ENCODE measurements around the gene S100A13.

The S100A13 gene

DNA sequence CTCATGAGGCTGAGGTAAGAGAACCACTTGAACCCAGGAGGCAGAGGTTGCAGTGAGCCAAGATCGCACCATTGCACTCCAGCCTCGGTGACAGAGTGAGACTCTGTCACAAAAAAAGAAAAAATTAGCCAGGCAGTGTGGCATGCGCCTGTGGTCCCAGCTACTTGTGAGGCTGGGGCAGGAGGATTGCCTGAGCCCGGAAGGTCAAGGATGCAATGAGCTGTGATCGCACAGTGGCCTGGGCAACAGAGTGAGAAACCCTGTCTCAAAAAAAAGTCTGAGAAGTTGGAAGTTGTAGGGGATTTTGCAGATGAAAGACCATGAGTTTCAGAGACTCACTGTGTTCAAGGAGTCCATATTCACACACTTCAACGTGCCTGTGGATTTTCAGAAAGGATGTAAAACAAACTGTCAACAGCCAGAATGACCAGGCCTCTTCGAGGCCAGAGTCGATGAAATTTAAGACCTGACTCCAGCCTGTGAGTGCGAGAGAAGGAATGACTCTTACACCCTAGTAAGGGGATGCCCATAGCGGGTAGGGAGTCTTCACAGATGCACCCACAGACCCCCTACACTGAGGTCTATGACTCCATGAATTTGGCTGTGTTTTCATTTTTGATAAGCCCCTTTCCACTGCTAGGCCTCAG, 2.2 kb downstream of the S100A13 start:
- DNase-seq: no peak

- peak; percentile 82 for DNase-seq
Measured at GRCh38 chr1:153623101-153623500, 4.2 kb downstream of the S100A13 start.

- DNase-seq: no peak
Measured at GRCh38 chr1:153619171-153619570, 8.1 kb downstream of the S100A13 start.

- peak; percentile 78 for DNase-seq
Measured at GRCh38 chr1:153617663-153618062, 9.6 kb downstream of the S100A13 start.

DNA sequence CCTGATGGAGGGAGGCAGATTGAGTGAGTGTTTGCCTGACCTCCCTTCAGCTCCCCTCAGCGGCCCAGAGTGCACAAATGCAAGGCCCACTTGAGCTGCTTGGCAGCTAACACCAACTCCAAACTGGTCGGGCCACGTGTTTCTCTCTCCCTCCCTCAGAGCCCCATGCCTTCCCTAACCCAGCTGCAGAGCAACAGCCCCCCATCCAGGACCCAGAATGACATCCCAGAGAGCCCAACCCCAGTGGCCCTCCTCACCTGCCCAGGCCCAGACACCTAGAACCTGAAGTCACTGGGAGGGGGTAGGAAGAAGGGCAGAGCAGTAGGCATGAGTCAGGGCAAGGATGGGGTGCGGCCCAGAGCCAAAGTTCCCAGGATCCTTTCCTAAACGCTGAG, 10.4 kb downstream of the S100A13 start:
- no peak for DNase-seq

- peak; percentile 44 for DNase-seq
Measured at GRCh38 chr1:153616144-153616916, 11.0 kb downstream of the S100A13 start, which contains the start of gene S100A14. Gene S100A14 (minus strand): TSS chr1:153616325. CDS start chr1:153615858, 467 bp downstream.

DNA sequence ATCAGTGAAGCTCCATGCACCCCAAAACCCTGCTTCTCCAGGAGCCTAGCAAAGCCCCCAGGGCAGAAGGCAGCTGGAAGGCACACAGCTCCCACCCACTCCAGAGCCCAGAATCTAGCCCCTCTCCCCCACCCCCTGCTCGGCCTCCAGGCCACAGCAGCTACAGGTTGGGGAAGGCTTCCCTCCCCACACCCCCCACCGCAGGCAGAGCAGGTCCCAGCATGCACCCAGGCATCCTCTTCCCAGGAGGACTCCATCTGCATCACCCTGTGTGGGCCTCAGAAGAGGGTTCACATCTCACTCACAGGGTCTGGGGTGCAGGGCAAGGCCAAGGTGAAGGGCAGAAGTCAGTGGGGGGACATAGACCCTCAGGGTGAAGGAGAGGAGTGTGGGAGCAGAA, 11.9 kb downstream of the S100A13 start:
- DNase-seq: no peak

GRCh38 chr1:153614906-153615305, 12.4 kb downstream of the S100A13 start:
- DNase-seq: no peak

DNA sequence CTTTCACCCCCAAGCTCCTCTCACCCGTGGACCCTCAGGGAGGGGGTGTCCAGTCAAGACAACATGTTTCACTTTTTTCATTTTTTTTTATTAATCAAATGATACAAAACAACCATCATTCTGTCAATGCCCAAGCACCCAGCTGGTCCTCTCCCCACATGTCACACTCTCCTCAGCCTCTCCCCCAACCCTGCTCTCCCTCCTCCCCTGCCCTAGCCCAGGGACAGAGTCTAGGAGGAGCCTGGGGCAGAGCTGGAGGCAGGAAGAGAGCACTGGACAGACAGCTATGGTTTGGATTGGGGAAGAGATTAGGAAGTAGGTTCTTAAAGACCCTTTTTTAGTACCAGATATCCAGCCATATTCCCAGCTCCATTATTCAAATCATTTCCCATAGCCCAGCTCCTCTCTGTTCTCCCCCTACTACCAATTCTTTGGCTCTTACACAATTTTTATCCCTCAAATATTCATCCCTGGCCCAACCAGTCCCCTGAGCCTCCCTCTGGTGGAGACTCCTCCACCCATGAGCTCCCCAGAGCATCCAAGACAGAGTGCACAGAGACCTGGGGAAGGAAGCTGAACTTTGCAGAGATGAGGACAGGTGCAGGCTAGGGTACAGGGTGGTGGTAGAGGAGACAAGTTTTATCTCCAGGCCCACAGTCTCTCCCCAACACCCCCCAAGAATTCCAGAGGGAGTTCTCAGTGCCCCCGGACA, 13.0 kb downstream of the S100A13 start:
- no peak for DNase-seq

DNA sequence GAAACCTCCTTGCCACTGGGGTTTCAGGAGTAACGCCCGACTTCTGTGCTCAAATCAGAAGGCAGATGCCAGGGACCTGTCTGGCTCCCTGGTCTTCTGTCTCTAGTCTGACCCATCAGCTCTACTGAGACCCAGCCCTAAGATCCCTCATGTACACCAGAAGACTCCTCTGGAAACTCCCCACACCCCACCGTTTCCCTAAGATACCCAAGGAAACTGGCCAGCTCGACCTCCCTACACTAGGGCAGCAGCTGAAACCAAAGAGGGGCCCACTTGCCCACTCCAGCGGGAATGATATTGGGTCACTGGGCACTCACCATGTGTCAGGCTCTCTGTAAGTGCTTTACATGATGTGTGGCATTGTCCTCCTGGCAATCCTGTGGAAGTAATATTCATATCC, 13.9 kb downstream of the S100A13 start:
- DNase-seq: no peak

DNA sequence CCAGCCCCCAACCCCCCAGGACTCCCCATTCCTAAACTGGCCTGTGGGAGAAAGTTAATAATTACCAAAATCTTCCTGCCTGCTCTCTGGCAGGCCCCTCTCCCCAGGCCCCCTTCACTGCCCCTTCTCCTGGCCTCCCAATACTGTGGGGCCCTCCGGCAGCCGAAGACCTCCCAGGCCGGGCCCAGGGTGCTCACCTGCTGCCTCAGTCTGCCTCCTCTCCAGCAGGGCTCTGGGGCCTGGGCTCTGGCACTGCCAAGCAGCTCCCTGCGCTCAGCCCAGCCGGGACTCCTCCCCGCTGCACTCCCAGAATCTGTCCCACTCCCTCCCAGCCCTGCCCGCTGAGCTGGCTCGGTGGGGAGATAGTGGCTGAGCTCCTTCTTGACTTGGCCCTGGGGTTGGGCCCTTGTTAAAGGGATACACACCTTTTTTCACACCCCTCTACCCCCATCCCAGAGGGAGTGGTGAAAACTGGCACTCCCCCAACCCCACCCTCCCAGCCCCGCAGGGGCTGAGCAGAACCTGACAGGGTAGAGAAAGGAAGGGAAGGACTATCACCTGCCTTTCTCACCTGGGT, 14.5 kb downstream of the S100A13 start, which contains the start of gene S100A16:
Gene S100A16 (minus strand): TSS at position 383 of the 577 bp plus-strand sequence. CDS start 4,986 bp downstream, outside the sequence.
- DNase-seq: no peak

DNA sequence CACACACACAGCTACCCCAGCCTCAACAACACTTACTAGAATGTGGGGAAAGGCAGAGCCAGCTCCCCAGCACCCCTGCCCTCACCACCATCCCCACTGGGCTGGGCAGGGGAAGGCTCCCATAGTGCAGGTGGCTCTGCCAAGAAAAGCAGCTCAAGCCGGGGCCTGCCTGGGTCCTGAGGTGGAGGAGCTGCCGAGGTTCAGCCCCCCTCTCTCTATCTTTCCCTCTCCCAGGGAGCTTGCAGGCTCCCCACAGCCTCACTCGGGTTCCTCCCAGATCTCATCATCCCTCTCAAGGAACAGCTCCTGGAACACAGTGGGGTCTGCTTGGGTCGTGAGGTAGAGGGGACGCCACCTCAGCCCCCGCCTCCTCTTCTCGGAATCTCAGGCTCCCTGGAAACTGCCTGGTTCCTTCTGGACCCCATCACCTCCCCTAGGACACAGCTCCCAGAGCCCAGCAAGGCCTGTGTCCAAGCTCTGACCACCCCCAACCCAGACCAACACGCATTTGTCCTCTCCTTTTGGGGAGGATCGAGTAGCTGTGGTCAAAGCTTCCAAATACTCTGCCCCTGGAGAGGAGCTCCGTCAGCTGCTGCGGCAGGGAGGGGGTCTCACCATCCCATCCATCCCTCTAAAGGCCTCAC, 15.1 kb downstream of the S100A13 start:
- no peak for DNase-seq

GRCh38 chr1:153611356-153611755, 15.9 kb downstream of the S100A13 start:
- no peak for DNase-seq

GRCh38 chr1:153610811-153611301, 16.4 kb downstream of the S100A13 start:
- DNase-seq: peak; percentile 59

- no peak for DNase-seq
Measured at GRCh38 chr1:153610334-153610733, 17.0 kb downstream of the S100A13 start.

GRCh38 chr1:153609585-153609907, 17.8 kb downstream of the S100A13 start:
- DNase-seq: no peak

- DNase-seq: peak; percentile 54
Measured at GRCh38 chr1:153608742-153609584, 18.3 kb downstream of the S100A13 start.

GRCh38 chr1:153608089-153608682, 19.1 kb downstream of the S100A13 start:
- DNase-seq: no peak

- no peak for DNase-seq
Measured at GRCh38 chr1:153607381-153607780, 19.9 kb downstream of the S100A13 start.

DNA sequence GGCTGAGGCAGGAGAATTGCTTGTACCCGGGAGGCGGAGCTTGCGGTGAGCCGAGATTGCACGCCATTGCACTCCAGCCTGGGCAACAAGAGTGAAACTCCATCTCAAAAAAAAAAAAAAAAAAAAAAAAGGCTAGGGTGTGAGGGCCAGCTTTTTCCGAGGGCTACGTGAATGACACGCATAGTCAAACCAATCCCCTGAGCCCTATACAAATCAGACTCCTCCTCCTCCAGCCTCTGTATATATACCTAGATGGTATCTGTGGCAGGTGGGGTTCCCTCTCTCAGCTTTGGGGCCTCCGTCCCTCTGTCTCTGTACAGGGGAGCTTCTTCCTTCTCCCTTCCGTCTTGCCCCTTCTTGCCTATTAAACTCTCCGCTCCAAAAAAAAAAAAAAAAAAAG, 21.1 kb downstream of the S100A13 start:
- no peak for DNase-seq

- no peak for DNase-seq
Measured at GRCh38 chr1:153602749-153603148, 24.6 kb downstream of the S100A13 start.
